Amniotic epithelial cell (primary cell): ENCODE measurements around the gene DCDC2C.

Experiments
- DNase-seq: peaks from one replicate; pipeline ENCODE4 v3.0.0-alpha.2; 2010; ENCODE audit warnings: low read depth

Gene DCDC2C

DNA sequence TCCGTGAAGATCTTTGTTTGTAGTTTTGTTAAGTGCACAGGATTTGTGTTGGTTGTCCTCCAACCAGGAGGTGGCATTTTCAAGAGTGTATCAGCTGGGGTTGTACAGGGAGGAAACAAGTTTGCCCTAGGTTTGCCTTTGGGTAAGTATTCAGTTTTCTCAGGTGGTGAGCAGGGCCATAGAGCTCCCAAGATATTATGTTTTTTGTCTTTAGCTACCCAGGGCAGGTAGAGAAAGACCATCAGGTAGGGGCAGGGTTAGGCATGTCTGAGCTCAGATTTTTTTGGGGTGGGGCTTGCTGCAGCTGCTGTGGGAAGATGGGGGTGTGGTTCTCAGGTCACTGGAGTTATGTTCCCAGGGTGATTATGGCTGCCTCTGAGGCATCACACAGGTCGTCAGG, 191.6 kb downstream of the DCDC2C start:
- no peak for DNase-seq
